GM23338 (cell line): ENCODE measurements around the gene VENTX.

Source experiments
- EZH2 ChIP-seq: fragments of 200-600 bp; sonication (generic); IDR thresholded peaks from one replicate; pipeline ENCODE4 v1.8.0; 2017; ENCODE audit warnings: antibody characterized with exemption, mild to moderate bottlenecking, low read depth; ENCODE audit not compliant: unreplicated experiment
- NANOG ChIP-seq: IDR thresholded peaks from 2 replicates; pipeline ENCODE4 v1.6.1; 2016; ENCODE audit warnings: antibody characterized with exemption, borderline replicate concordance
- POLR2AphosphoS5 ChIP-seq: IDR thresholded peaks from 2 replicates; pipeline ENCODE4 v1.6.1; 2016; ENCODE audit warnings: antibody characterized with exemption, low read depth
- TF ChIP-seq, protein P1 (sequence below), 2 experiments: fragments of 200-600 bp in 1 of 2; sonication (generic) in 1 of 2; conservative IDR thresholded peaks; 2 replicates each; pipeline versions ENCODE4 v1.5.1 to v1.6.1; 2016 to 2017; ENCODE audit warnings: antibody characterized with exemption in 2 of 2, low read depth in 2 of 2, mild to moderate bottlenecking in 2 of 2, moderate library complexity in 1 of 2

DNA sequence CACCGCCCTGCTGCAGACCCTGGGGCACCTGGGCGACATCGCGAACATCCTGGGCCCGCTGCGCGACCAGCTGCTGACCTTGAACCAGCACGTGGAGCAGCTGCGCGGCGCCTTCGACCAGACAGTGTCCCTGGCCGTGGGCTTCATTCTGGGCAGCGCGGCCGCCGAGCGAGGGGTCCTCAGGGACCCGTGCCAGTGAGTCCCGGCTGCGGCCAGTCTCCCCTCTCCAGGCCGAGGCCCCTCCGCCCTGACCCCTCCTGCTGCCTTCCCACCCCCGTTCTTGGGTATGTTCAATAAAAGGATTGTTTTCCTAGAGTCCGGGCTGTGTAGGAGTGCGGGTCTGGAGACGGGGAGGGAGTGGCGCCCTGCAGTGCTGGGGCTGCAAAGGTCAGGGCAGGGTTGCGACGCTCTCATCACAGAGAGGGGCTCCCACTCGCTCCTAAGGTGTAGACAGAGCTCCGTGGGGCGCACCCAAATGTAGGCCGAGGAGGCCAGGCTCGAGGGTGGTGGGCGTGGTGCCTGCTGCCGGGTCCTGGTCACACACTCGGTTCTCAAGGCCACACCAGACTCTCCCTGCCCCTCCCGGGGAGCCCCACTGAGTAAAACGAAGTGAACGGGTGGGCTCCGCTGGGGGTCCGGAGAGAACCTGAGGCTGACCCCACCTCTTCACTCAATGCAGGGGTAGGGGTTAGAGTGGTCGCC is 6.3 kb upstream of the VENTX start:
- TF ChIP-seq NANOG (no peak), EZH2 (peak; percentile 41), POLR2AphosphoS5 (no peak)
- TF ChIP-seq, protein P1, sequence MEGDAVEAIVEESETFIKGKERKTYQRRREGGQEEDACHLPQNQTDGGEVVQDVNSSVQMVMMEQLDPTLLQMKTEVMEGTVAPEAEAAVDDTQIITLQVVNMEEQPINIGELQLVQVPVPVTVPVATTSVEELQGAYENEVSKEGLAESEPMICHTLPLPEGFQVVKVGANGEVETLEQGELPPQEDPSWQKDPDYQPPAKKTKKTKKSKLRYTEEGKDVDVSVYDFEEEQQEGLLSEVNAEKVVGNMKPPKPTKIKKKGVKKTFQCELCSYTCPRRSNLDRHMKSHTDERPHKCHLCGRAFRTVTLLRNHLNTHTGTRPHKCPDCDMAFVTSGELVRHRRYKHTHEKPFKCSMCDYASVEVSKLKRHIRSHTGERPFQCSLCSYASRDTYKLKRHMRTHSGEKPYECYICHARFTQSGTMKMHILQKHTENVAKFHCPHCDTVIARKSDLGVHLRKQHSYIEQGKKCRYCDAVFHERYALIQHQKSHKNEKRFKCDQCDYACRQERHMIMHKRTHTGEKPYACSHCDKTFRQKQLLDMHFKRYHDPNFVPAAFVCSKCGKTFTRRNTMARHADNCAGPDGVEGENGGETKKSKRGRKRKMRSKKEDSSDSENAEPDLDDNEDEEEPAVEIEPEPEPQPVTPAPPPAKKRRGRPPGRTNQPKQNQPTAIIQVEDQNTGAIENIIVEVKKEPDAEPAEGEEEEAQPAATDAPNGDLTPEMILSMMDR (conservative IDR thresholded peaks at IDR 0.05; ENCODE audit: low read depth in 2 of 2): no peak
